Measurements from ENCODE around the gene JMJD1C.

Gene JMJD1C

GRCh38 chr10:63481815-63482421 lies 16.1 kb upstream of the JMJD1C start:
- no peak for DNase-seq (ENCODE audit: low spot score)

- DNase-seq (ENCODE audit: low spot score) = no peak
These were observed 14.5 kb upstream of the JMJD1C start for GRCh38 chr10:63480237-63480636.

- DNase-seq (ENCODE audit: low spot score) = no peak
These were observed 12.8 kb upstream of the JMJD1C start for GRCh38 chr10:63478564-63478963.

GRCh38 chr10:63477927-63478326 lies 12.2 kb upstream of the JMJD1C start:
- no peak for DNase-seq (ENCODE audit: low spot score)

GRCh38 chr10:63474488-63474887 lies 8.7 kb upstream of the JMJD1C start:
- no peak for DNase-seq (ENCODE audit: low spot score)

GRCh38 chr10:63470928-63471327 lies 5.2 kb upstream of the JMJD1C start:
- no peak for DNase-seq (ENCODE audit: low spot score)

- no peak for DNase-seq (ENCODE audit: low spot score)
These were observed 3.2 kb upstream of the JMJD1C start for GRCh38 chr10:63468947-63469346.

GRCh38 chr10:63467841-63468240 lies 2.1 kb upstream of the JMJD1C start:
- no peak for DNase-seq (ENCODE audit: low spot score)

GRCh38 chr10:63466144-63466935 lies 563 bp upstream of the JMJD1C start:
- DNase-seq (ENCODE audit: low spot score) = peak; percentile 14

- DNase-seq (ENCODE audit: low spot score) = no peak
These were observed 1.1 kb downstream of the JMJD1C start for GRCh38 chr10:63464402-63465292.

- DNase-seq (ENCODE audit: low spot score) = no peak
These were observed 3.3 kb downstream of the JMJD1C start for GRCh38 chr10:63462442-63462841.

GRCh38 chr10:63458177-63458576 lies 7.6 kb downstream of the JMJD1C start:
- DNase-seq (ENCODE audit: low spot score) = no peak

- no peak for DNase-seq (ENCODE audit: low spot score)
These were observed 8.2 kb downstream of the JMJD1C start for GRCh38 chr10:63457594-63457993.

- DNase-seq (ENCODE audit: low spot score) = no peak
These were observed 9.2 kb downstream of the JMJD1C start for GRCh38 chr10:63456437-63457210.

- no peak for DNase-seq (ENCODE audit: low spot score)
These were observed 10.3 kb downstream of the JMJD1C start for GRCh38 chr10:63455507-63455906.

- no peak for DNase-seq (ENCODE audit: low spot score)
These were observed 11.1 kb downstream of the JMJD1C start for GRCh38 chr10:63454631-63455030.

GRCh38 chr10:63452524-63452923 lies 13.3 kb downstream of the JMJD1C start:
- DNase-seq (ENCODE audit: low spot score) = no peak

GRCh38 chr10:63446716-63447440 lies 18.9 kb downstream of the JMJD1C start:
- DNase-seq (ENCODE audit: low spot score) = no peak

- no peak for DNase-seq (ENCODE audit: low spot score)
These were observed 24.4 kb downstream of the JMJD1C start for GRCh38 chr10:63441404-63441803.

GRCh38 chr10:63439607-63440006 lies 26.2 kb downstream of the JMJD1C start:
- DNase-seq (ENCODE audit: low spot score) = no peak

Data from CD4-positive, alpha-beta T cell treated with Interleukin-6 at 100 ng/mL for 8 hours (primary cell).